ENCODE measurements around the gene FKRP. TPM values are rescaled to one million over a fixed set of nuclear protein-coding genes. Genes with fewer than 3 reads are reported as not detected.

The FKRP gene
- total RNA-seq, 1 experiment from 2014 or later, result 10.6 TPM

- Histone ChIP-seq H3K4me1 (replicated peaks; ENCODE audit: insufficient read depth) (peaks cover 29% of the 10 kb centered on the region), H3K27ac (no peak overlapping the region), H3K9me2 (ENCODE audit: insufficient read depth) (no peaks in the 10 kb centered on the region), H3F3A (ENCODE audit: insufficient read depth, low read depth) (peaks cover 43% of the 10 kb centered on the region), H3K4me3 (no peak overlapping the region), H3K36me3 (ENCODE audit: low read depth) (no peaks in the 10 kb centered on the region), H3K9me3 (ENCODE audit: insufficient read depth, low read depth) (no peaks in the 10 kb centered on the region), H4K20me1 (ENCODE audit: insufficient read depth) (no peaks in the 10 kb centered on the region), H3K79me2 (ENCODE audit: low read depth) (no peaks in the 10 kb centered on the region), H3K4me2 (no peak overlapping the region), H2AFZ (no peak overlapping the region), H3K27me3 (ENCODE audit: insufficient read depth, low read depth) (no peaks in the 10 kb centered on the region)
- no peak for TF ChIP-seq EZH2 (IDR thresholded peaks at IDR 0.05; ENCODE audit: low read depth)
- TF ChIP-seq, protein P1, sequence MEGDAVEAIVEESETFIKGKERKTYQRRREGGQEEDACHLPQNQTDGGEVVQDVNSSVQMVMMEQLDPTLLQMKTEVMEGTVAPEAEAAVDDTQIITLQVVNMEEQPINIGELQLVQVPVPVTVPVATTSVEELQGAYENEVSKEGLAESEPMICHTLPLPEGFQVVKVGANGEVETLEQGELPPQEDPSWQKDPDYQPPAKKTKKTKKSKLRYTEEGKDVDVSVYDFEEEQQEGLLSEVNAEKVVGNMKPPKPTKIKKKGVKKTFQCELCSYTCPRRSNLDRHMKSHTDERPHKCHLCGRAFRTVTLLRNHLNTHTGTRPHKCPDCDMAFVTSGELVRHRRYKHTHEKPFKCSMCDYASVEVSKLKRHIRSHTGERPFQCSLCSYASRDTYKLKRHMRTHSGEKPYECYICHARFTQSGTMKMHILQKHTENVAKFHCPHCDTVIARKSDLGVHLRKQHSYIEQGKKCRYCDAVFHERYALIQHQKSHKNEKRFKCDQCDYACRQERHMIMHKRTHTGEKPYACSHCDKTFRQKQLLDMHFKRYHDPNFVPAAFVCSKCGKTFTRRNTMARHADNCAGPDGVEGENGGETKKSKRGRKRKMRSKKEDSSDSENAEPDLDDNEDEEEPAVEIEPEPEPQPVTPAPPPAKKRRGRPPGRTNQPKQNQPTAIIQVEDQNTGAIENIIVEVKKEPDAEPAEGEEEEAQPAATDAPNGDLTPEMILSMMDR (conservative IDR thresholded peaks at IDR 0.05), result no peak
- intact Hi-C loops (cut with micrococcal nuclease; ENCODE audit: unreplicated experiment), result no loop called here
- no TSS peak for BruUV-seq (replicated peaks)
- ChIA-PET CTCF (no interaction called here), POLR2A (ENCODE audit: unreplicated experiment) (no interaction called here)
- no peak for DNase-seq
Observed at GRCh38 chr19:46797881-46798280, 52.0 kb downstream of the FKRP start.

GRCh38 chr19:46798713-46799112, 52.9 kb downstream of the FKRP start:
- TF ChIP-seq, protein P1 (conservative IDR thresholded peaks at IDR 0.05), result no peak
- no peak for TF ChIP-seq EZH2 (IDR thresholded peaks at IDR 0.05; ENCODE audit: low read depth)
- no peaks in the 10 kb centered on the region for H3K9me3 ChIP-seq (ENCODE audit: insufficient read depth, low read depth)
- ChIA-PET POLR2A (ENCODE audit: unreplicated experiment) (no interaction called here), CTCF (interaction anchor here (0.6 kb wide), 1 partner anchor 31 kb away, joined by 3 read pairs; no protein-coding TSS in a partner anchor)
- intact Hi-C loops (cut with micrococcal nuclease; ENCODE audit: unreplicated experiment), result no loop called here
- no peak for DNase-seq
- no peaks in the 10 kb centered on the region for H3K9me2 ChIP-seq (ENCODE audit: insufficient read depth)
- H3K79me2 ChIP-seq (ENCODE audit: low read depth), result no peaks in the 10 kb centered on the region
- H4K20me1 ChIP-seq (ENCODE audit: insufficient read depth), result no peaks in the 10 kb centered on the region
- H3F3A ChIP-seq (ENCODE audit: insufficient read depth, low read depth), result peaks cover 34% of the 10 kb centered on the region
- H2AFZ ChIP-seq, result no peak overlapping the region
- BruUV-seq (replicated peaks), result no TSS peak
- no peak overlapping the region for H3K27ac ChIP-seq
- H3K36me3 ChIP-seq (ENCODE audit: low read depth), result no peaks in the 10 kb centered on the region
- no peak overlapping the region for H3K4me2 ChIP-seq
- peaks cover 25% of the 10 kb centered on the region for H3K4me1 ChIP-seq (replicated peaks; ENCODE audit: insufficient read depth)
- H3K4me3 ChIP-seq, result no peak overlapping the region
- H3K27me3 ChIP-seq (ENCODE audit: insufficient read depth, low read depth), result no peaks in the 10 kb centered on the region

GRCh38 chr19:46802152-46802551, 56.3 kb downstream of the FKRP start:
- no peak for DNase-seq
- Histone ChIP-seq H3K27ac (no peak overlapping the region), H3K4me2 (no peak overlapping the region), H3K4me3 (no peak overlapping the region), H3F3A (ENCODE audit: insufficient read depth, low read depth) (peaks cover 21% of the 10 kb centered on the region), H3K9me3 (ENCODE audit: insufficient read depth, low read depth) (no peaks in the 10 kb centered on the region), H3K4me1 (replicated peaks; ENCODE audit: insufficient read depth) (peaks cover 5% of the 10 kb centered on the region), H3K79me2 (ENCODE audit: low read depth) (no peaks in the 10 kb centered on the region), H4K20me1 (ENCODE audit: insufficient read depth) (no peaks in the 10 kb centered on the region), H3K9me2 (ENCODE audit: insufficient read depth) (no peaks in the 10 kb centered on the region), H3K27me3 (ENCODE audit: insufficient read depth, low read depth) (no peaks in the 10 kb centered on the region), H2AFZ (no peak overlapping the region), H3K36me3 (ENCODE audit: low read depth) (no peaks in the 10 kb centered on the region)
- ChIA-PET CTCF (no interaction called here), POLR2A (ENCODE audit: unreplicated experiment) (no interaction called here)
- BruUV-seq (replicated peaks), result no TSS peak
- no peak for TF ChIP-seq EZH2 (IDR thresholded peaks at IDR 0.05; ENCODE audit: low read depth)
- TF ChIP-seq, protein P1 (conservative IDR thresholded peaks at IDR 0.05), result no peak
- intact Hi-C loops (cut with micrococcal nuclease; ENCODE audit: unreplicated experiment), result no loop called here

All from PC-9 (cell line).